ENCODE data around the gene SYT7. TPM values are rescaled to one million over a fixed set of nuclear protein-coding genes. Genes with fewer than 3 reads are reported as not detected.
"Not testable (repeated sequence)": the region's sequence is repeated elsewhere in the genome, so short reads cannot be mapped to it uniquely, and the experiment has no call there.

SYT7 gene, protein sequence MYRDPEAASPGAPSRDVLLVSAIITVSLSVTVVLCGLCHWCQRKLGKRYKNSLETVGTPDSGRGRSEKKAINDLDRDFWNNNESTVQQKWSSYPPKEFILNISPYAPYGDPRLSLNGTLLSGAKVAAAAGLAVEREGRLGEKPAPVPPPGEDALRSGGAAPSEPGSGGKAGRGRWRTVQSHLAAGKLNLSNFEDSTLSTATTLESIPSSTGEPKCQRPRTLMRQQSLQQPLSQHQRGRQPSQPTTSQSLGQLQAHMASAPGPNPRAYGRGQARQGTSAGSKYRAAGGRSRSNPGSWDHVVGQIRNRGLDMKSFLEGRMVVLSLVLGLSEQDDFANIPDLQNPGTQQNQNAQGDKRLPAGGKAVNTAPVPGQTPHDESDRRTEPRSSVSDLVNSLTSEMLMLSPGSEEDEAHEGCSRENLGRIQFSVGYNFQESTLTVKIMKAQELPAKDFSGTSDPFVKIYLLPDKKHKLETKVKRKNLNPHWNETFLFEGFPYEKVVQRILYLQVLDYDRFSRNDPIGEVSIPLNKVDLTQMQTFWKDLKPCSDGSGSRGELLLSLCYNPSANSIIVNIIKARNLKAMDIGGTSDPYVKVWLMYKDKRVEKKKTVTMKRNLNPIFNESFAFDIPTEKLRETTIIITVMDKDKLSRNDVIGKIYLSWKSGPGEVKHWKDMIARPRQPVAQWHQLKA
- 28.2 TPM for total RNA-seq
- long read RNA-seq, full-length matches to known transcripts: 4 of 18 reads
- long read RNA-seq, partial matches to known transcripts: 2 of 18 reads
- long read RNA-seq, other reads (novel, unspliced or antisense): 12 of 18 reads

DNA sequence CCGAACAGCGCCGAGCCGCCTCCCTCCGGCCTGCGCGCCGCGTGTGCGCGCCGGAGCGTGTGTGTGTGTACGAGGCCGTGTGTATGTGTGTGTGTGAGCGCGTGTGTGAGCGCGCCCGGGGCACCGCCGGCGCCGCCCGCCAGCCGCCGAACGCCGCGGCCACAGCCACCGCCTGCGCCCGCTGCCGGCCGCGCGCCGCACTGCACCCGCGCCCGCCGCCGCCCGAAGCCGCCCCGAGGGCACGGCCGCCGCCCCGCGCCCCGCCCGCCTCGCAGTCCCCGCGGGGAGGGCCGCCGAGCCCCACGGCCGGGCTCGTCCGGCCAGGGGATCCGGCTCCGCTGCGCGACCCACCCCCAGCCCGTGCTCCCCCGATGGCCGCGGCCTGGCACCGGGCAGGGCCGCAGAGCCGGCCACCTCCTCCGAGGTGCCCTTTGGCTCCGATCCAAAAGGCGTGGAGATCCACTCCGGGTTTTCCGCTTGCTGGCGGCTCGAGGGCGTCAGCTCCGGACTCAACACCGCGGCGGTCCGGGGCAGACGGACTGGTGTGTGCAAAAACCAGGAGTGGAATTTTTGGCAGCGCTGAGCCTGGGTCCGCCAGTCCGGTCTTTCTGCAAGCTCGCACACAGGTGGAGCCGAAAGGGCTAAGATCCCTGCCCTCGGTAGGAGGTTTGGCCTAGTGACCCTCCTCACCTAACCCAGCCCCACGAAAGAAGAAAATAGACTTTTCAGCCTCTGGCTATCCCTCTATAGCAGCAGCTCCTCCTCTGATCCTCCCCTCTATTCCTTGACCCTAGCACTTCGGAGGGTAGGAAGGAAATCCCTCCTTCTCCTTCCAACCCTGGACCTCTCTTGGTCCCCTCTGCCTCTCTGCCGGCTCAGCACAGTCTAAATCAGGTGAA lies at the start of gene SYT7:
TSS of gene SYT7 (minus strand) at position 47 of the 899 bp plus-strand sequence. CDS start 256 bp downstream, outside the sequence.
- intact Hi-C loops (cut with DNase I): loop anchor here (1.0 to 2.0 kb wide), 3 partner anchors 47 to 134 kb away; no protein-coding TSS in a partner anchor
- peak; percentile 95 for DNase-seq (ENCODE audit: missing footprints)
- peak; percentile 86 for ATAC-seq

GRCh38 chr11:61630089-61630488 lies 49.2 kb upstream of the SYT7 start:
- no peak for DNase-seq (ENCODE audit: missing footprints)
- intact Hi-C loops (cut with DNase I): no loop called here

GRCh38 chr11:61629082-61629833 lies 48.4 kb upstream of the SYT7 start:
- intact Hi-C loops (cut with DNase I): no loop called here
- ATAC-seq: no peak
- DNase-seq (ENCODE audit: missing footprints): no peak

More at GRCh38 chr11:61630089-61630488, 49.2 kb upstream of the SYT7 start:
- ATAC-seq: no peak

GRCh38 chr11:61628662-61628970 lies 47.7 kb upstream of the SYT7 start:
- DNase-seq (ENCODE audit: missing footprints) (no peak), ATAC-seq (no peak)
- intact Hi-C loops (cut with DNase I): loop anchor here (1.0 kb wide), 1 partner anchor 47 kb away; the partner anchor contains the start of gene SYT7

DNA sequence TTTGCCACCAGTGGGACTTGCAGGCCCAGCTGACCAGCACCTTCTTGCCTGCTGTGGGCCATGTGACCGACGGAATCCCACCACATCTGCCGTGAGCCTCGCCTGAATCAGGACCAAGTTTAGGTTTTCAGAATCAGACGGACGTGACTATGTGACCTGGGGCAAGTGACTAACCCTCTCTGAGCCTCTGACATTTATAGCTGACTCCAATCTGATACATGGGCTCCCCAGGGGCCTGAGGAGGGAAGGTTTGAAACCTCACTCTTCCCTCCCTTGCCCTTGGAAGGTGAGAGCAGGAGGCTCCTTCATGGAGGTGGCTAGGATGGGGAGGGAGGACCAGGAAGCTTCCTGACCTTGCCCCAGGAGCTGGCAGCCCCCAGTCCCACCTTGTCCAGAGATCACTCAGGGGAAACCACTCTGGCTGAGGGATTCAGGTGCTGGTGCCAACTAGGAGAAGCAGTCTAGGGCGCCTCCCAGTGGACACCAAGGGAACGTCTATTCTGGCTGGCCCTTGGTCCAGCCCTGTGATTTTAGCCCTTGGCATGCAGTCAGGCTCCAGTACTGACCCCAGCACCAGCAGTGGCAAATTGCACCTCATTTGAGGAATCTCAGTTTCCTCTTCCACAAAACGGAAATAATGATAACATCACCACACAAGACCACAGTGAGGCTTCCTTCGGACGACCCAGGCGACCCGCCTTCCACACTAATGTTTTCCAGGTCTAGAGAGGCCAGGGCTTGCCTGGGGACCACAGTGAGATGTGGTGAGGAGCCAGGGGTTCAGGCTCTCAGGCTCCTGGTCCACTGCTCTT lies 47.2 kb upstream of the SYT7 start:
- intact Hi-C loops (cut with DNase I): loop anchor here (1.0 kb wide), 1 partner anchor 47 kb away; the partner anchor contains the start of gene SYT7
- peak; percentile 77 for DNase-seq (ENCODE audit: missing footprints)
- ATAC-seq: peak; percentile 76

- intact Hi-C loops (cut with DNase I): loop anchor here (1.0 kb wide), 1 partner anchor 179 kb away; no protein-coding TSS in a partner anchor
- DNase-seq (ENCODE audit: missing footprints) (no peak), ATAC-seq (peak; percentile 83)
These were observed 45.9 kb upstream of the SYT7 start for GRCh38 chr11:61626580-61627380.

GRCh38 chr11:61625525-61625924 lies 44.6 kb upstream of the SYT7 start:
- intact Hi-C loops (cut with DNase I): no loop called here
- DNase-seq (ENCODE audit: missing footprints): no peak
- ATAC-seq: no peak

DNA sequence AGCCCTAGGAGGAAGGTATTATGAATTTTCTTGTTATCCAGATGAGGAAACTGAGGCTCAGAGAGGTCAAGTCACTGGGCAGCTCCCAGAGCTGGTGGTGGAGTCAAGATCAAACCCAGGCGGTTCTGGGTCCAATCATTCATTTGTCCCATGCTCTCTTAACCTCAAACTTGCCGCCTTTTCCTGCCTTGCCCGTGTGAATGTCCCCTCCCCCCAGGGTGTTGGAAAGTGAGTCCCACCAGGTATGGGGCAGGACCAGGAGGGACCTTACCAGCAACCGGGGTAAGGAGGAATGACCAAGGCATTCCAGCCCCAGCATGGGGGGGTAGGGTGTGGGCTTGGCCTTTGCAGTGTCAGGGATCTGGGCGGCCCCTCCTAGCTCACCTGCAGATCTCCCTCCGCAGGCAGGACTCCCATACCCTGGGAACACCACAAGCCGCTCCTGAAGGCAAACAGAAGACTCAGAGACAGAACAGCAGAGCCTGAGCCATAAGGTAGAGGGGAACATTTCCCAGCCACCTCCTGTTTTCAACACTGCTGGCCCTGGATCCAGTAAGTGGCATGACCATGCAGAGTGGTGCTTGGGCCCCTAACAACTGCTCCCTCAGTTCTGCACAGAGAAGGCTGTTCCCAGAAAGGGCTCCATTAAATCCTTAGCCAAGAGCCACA lies 41.2 kb upstream of the SYT7 start:
- intact Hi-C loops (cut with DNase I): no loop called here
- ATAC-seq: no peak
- DNase-seq (ENCODE audit: missing footprints): no peak

DNA sequence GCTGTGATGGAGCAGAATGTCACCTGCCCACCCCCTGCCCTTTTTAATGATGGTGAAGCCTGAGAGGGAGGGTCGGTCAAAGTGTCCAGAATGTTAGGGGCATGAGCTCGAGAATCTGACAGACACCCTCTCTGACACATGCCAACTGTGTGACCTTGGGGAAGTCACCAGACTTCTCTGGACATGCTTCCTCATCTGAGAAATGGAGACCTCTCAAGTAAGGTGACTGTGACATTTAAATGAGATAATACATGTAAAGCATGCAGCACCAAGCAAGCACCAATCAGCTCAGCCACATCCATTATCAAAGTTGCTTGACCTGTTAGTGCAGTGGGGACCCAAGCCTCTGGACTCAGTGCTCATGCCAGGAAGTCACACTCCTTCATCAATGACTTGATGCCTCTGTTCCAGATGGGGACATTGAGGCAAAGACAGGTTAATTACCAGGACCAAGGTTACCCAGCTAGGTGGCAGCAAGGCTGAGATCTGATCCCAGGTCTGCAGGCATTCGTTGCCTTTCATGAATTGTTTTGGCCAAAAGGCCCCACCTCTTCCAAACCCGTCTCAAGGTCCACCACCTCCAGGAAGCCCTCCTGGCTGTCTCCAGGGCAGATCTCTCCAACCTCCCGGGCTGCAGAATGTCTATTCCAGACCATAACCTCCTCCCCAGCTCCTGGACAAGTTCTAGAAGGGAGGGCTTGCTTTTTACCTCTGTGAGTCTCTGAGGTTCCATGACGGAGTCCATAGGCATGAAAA lies 38.8 kb upstream of the SYT7 start:
- no peak for ATAC-seq
- no peak for DNase-seq (ENCODE audit: missing footprints)
- intact Hi-C loops (cut with DNase I): no loop called here

- no peak for ATAC-seq
- no peak for DNase-seq (ENCODE audit: missing footprints)
- intact Hi-C loops (cut with DNase I): no loop called here
These were observed 38.1 kb upstream of the SYT7 start for GRCh38 chr11:61618978-61619377.

GRCh38 chr11:61617515-61617914 lies 36.6 kb upstream of the SYT7 start:
- DNase-seq (ENCODE audit: missing footprints): no peak
- intact Hi-C loops (cut with DNase I): no loop called here
- no peak for ATAC-seq

DNA sequence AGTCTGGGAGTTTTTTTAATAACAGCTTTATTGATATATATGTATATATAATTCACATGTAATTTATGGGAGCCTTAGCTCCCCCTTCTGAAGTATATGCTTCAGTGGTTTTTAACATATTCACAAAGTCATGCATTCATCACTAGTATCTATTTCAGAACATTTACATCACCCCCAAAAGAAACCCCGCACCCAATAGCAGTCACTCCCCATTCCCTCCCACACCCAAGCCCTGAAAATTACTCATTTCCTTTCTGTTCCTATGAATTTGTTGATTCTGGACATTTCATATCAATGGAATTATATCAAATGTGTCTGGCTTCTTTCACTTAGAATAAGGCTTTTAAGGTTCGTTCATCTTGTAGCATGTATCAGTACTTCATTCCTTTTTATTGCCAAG lies 35.6 kb upstream of the SYT7 start:
- DNase-seq (ENCODE audit: missing footprints): no peak
- ATAC-seq: no peak
- intact Hi-C loops (cut with DNase I): no loop called here

DNA sequence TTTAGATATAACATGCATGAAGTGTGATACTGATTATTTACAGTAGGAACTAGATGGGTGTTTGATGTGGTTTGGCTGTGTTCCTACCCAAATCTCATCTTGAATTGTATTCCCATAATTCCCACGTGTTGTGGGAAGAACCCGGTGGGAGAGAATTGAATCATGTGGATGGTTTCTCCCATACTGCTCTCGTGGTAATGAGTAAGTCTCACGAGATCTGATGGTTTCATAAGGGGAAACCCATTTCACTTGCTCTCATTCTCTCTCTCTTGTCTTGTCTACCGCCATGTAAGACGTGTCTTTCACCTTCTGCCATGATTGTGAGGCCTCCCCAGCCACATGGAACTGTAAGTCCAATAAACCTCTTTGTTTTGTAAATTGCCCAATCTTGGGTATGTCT lies 33.9 kb upstream of the SYT7 start:
- ATAC-seq; intact Hi-C loops (cut with DNase I); DNase-seq (ENCODE audit: missing footprints): not testable (repeated sequence)

DNA sequence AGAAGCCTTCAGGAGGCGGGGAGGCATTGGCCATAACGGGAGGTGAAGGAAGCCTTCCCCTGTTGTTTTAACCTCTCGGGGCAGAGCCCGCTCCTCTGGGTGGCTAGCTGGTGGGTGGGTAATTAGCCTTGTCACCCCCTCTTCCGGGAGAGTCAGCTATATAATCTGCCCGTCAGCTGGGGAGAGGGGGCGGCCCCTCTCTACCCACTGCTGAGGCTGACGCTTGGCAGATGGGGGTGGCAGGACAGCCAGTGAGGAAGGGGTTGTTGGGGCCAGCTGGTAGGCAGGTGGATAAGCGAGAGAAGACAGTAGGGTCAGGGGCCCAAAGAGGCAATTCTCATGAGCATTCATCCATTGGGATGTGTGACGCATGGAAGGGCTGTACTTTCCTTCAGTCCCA lies 33.0 kb upstream of the SYT7 start:
- intact Hi-C loops (cut with DNase I): no loop called here
- DNase-seq (ENCODE audit: missing footprints) (no peak), ATAC-seq (no peak)

- no peak for ATAC-seq
- intact Hi-C loops (cut with DNase I): no loop called here
- no peak for DNase-seq (ENCODE audit: missing footprints)
These were observed 32.2 kb upstream of the SYT7 start for GRCh38 chr11:61613051-61613450.
